ENCODE results near the gene CRYBB1. TPM values are rescaled to one million over a fixed set of nuclear protein-coding genes. Genes with fewer than 3 reads are reported as not detected.

Gene CRYBB1
- total and polyA plus RNA-seq, 2 experiments from 2014 or later, result 1.6 to 3.7 TPM

DNA sequence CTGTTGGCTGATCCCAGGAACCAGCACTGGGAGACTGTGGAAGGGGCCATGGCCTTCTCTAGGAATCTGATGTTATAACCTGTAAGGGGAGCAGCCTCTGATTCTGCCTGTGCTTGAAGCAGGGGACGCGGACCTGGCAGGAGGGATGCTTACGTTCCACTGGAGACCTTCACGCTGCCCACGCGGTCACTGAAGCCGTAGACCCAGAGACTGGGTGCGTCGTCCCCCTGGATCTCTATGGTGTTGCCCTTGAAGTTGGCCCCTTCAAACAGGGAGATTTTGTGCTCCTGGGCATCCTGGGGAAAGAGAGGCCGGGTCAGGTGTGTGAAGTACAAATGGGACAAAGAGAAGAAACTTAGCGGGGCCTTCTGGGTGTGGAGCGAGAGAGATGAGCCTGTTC, 16.1 kb downstream of the CRYBB1 start:
- Histone ChIP-seq H3K27ac (ENCODE audit: low read depth) (no peak overlapping the region), H3K27me3 (ENCODE audit: insufficient read depth) (no peaks in the 10 kb centered on the region), H4K20me1 (replicated peaks; ENCODE audit: insufficient read depth) (no peaks in the 10 kb centered on the region), H3K36me3 (ENCODE audit: insufficient read depth) (no peaks in the 10 kb centered on the region), H3K4me3 (no peak overlapping the region), H3K79me2 (replicated peaks; ENCODE audit: insufficient read depth) (no peaks in the 10 kb centered on the region), H3K9me2 (ENCODE audit: insufficient read depth) (peaks cover 2% of the 10 kb centered on the region; the same call in 1 of the 2 replicates), H3F3A (replicated peaks; ENCODE audit: low read depth) (no peaks in the 10 kb centered on the region), H3K4me1 (ENCODE audit: insufficient read depth) (no peaks in the 10 kb centered on the region), H2AFZ (peak overlapping the region; percentile 72; the same call in 1 of the 2 replicates), H3K4me2 (no peak overlapping the region)
- H3K27me3 Mint-ChIP-seq (ENCODE audit: insufficient read depth, low read depth, poor library complexity), result peaks cover 6% of the 10 kb centered on the region
- TF ChIP-seq STAT1 (IDR thresholded peaks at IDR 0.05; ENCODE audit: unreplicated experiment), result no peak
- no peak for TF ChIP-seq CREB1 (CRISPR knock-in tag; IDR thresholded peaks at IDR 0.05; ENCODE audit: low read depth)
- TF ChIP-seq NANOG (IDR thresholded peaks at IDR 0.05; ENCODE audit: borderline replicate concordance), result no peak
- TF ChIP-seq REST (IDR thresholded peaks at IDR 0.05; ENCODE audit: unreplicated experiment), result no peak
- no peak for TF ChIP-seq EZH2 (IDR thresholded peaks at IDR 0.05; ENCODE audit: low read depth, unreplicated experiment)
- no peak for TF ChIP-seq ZNF114 (CRISPR knock-in tag; IDR thresholded peaks at IDR 0.05)
- TF ChIP-seq CTCF (conservative IDR thresholded peaks at IDR 0.05; ENCODE audit: low read depth in 2 of 2), result no peak
- TF ChIP-seq JUNB (IDR thresholded peaks at IDR 0.05; ENCODE audit: unreplicated experiment), result no peak
- TF ChIP-seq, protein P1, sequence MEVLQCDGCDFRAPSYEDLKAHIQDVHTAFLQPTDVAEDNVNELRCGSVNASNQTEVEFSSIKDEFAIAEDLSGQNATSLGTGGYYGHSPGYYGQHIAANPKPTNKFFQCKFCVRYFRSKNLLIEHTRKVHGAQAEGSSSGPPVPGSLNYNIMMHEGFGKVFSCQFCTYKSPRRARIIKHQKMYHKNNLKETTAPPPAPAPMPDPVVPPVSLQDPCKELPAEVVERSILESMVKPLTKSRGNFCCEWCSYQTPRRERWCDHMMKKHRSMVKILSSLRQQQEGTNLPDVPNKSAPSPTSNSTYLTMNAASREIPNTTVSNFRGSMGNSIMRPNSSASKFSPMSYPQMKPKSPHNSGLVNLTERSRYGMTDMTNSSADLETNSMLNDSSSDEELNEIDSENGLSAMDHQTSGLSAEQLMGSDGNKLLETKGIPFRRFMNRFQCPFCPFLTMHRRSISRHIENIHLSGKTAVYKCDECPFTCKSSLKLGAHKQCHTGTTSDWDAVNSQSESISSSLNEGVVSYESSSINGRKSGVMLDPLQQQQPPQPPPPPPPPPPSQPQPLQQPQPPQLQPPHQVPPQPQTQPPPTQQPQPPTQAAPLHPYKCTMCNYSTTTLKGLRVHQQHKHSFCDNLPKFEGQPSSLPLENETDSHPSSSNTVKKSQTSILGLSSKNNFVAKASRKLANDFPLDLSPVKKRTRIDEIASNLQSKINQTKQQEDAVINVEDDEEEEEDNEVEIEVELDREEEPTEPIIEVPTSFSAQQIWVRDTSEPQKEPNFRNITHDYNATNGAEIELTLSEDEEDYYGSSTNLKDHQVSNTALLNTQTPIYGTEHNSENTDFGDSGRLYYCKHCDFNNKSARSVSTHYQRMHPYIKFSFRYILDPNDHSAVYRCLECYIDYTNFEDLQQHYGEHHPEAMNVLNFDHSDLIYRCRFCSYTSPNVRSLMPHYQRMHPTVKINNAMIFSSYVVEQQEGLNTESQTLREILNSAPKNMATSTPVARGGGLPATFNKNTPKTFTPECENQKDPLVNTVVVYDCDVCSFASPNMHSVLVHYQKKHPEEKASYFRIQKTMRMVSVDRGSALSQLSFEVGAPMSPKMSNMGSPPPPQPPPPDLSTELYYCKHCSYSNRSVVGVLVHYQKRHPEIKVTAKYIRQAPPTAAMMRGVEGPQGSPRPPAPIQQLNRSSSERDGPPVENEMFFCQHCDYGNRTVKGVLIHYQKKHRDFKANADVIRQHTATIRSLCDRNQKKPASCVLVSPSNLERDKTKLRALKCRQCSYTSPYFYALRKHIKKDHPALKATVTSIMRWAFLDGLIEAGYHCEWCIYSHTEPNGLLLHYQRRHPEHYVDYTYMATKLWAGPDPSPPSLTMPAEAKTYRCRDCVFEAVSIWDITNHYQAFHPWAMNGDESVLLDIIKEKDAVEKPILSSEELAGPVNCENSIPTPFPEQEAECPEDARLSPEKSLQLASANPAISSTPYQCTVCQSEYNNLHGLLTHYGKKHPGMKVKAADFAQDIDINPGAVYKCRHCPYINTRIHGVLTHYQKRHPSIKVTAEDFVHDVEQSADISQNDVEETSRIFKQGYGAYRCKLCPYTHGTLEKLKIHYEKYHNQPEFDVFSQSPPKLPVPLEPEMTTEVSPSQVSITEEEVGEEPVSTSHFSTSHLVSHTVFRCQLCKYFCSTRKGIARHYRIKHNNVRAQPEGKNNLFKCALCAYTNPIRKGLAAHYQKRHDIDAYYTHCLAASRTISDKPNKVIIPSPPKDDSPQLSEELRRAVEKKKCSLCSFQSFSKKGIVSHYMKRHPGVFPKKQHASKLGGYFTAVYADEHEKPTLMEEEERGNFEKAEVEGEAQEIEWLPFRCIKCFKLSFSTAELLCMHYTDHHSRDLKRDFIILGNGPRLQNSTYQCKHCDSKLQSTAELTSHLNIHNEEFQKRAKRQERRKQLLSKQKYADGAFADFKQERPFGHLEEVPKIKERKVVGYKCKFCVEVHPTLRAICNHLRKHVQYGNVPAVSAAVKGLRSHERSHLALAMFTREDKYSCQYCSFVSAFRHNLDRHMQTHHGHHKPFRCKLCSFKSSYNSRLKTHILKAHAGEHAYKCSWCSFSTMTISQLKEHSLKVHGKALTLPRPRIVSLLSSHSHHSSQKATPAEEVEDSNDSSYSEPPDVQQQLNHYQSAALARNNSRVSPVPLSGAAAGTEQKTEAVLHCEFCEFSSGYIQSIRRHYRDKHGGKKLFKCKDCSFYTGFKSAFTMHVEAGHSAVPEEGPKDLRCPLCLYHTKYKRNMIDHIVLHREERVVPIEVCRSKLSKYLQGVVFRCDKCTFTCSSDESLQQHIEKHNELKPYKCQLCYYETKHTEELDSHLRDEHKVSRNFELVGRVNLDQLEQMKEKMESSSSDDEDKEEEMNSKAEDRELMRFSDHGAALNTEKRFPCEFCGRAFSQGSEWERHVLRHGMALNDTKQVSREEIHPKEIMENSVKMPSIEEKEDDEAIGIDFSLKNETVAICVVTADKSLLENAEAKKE (CRISPR knock-in tag; IDR thresholded peaks at IDR 0.05), result no peak
- TF ChIP-seq, protein P2, sequence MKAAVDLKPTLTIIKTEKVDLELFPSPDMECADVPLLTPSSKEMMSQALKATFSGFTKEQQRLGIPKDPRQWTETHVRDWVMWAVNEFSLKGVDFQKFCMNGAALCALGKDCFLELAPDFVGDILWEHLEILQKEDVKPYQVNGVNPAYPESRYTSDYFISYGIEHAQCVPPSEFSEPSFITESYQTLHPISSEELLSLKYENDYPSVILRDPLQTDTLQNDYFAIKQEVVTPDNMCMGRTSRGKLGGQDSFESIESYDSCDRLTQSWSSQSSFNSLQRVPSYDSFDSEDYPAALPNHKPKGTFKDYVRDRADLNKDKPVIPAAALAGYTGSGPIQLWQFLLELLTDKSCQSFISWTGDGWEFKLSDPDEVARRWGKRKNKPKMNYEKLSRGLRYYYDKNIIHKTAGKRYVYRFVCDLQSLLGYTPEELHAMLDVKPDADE (IDR thresholded peaks at IDR 0.05), result no peak
- TF ChIP-seq ZNF331 (CRISPR knock-in tag; IDR thresholded peaks at IDR 0.05; ENCODE audit: low read depth), result no peak
- no peak for DNase-seq (ENCODE audit: low spot score)
- H3K27ac Mint-ChIP-seq, result no peak overlapping the region
- ATAC-seq, result no peak; the same call in 2 of the 3 replicates
- no peaks in the 10 kb centered on the region for H3K9me3 Mint-ChIP-seq
- no peaks in the 10 kb centered on the region for H3K4me1 Mint-ChIP-seq
- H3K4me3 Mint-ChIP-seq, result no peak overlapping the region
- H3K36me3 Mint-ChIP-seq (ENCODE audit: low read depth), result no peaks in the 10 kb centered on the region
